HepG2 (cell line): ENCODE measurements around the gene NUDT9. TPM values are rescaled to one million over a fixed set of nuclear protein-coding genes. Genes with fewer than 3 reads are reported as not detected.
A peak's percentile ranks its signal among the peaks of the same experiment; 100 is the strongest.

Experiments used
- CC2D1A ChIP-seq: sonication (generic); formaldehyde crosslinking; IDR thresholded peaks from 2 replicates; pipeline ENCODE4 v1.8.1; 2023; ENCODE audit warnings: mild to moderate bottlenecking, missing genetic modification reagents
- DPF2 ChIP-seq: sonication (generic); formaldehyde crosslinking; IDR thresholded peaks from 2 replicates; pipeline ENCODE4 v1.4.0; 2020; ENCODE audit warnings: mild to moderate bottlenecking, low read depth, missing genetic modification reagents, borderline replicate concordance
- HDAC1 ChIP-seq: sonication (generic); formaldehyde crosslinking; IDR thresholded peaks from 2 replicates; pipeline ENCODE4 v1.5.1; 2020; ENCODE audit warnings: mild to moderate bottlenecking, missing genetic modification reagents
- HDAC2 ChIP-seq: sonication (generic); formaldehyde crosslinking; IDR thresholded peaks from 2 replicates; pipeline ENCODE4 v1.4.0; 2020; ENCODE audit warnings: missing genetic modification reagents
- HNRNPK ChIP-seq: fragments of 200-400 bp; formaldehyde crosslinking; IDR thresholded peaks from 2 replicates; pipeline ENCODE4 v1.6.1; 2018; ENCODE audit warnings: low read length, low read depth, moderate library complexity, mild to moderate bottlenecking; ENCODE audit not compliant: poor library complexity, severe bottlenecking
- HOMEZ ChIP-seq: IDR thresholded peaks from 2 replicates; pipeline ENCODE4 v1.6.1; 2016; ENCODE audit warnings: low read depth
- HOXD1 ChIP-seq: sonication (generic); formaldehyde crosslinking; IDR thresholded peaks from 2 replicates; pipeline ENCODE4 v1.5.0; 2020; ENCODE audit warnings: missing genetic modification reagents
- NCOA2 ChIP-seq: sonication (generic); formaldehyde crosslinking; IDR thresholded peaks from 2 replicates; pipeline ENCODE4 v1.8.0; 2022; ENCODE audit warnings: inconsistent platforms
- REPIN1 ChIP-seq: sonication (generic); formaldehyde crosslinking; IDR thresholded peaks from 2 replicates; pipeline ENCODE4 v1.8.0; 2022; ENCODE audit warnings: missing genetic modification reagents, low read depth, mild to moderate bottlenecking, borderline replicate concordance
- SOX6 ChIP-seq, 2 experiments: fragments of 450-650 bp in 1 of 2; sonication (generic) in 1 of 2; formaldehyde crosslinking in 1 of 2; IDR thresholded peaks; 2 replicates each; pipeline versions ENCODE4 v1.4.0 to v1.6.1; 2017 to 2020; ENCODE audit warnings: antibody characterized with exemption in 1 of 2, mild to moderate bottlenecking in 1 of 2, missing genetic modification reagents in 1 of 2
- U2AF1 ChIP-seq: fragments of 200-400 bp; formaldehyde crosslinking; optimal IDR thresholded peaks from 2 replicates; pipeline ENCODE3; 2017; ENCODE audit warnings: mild to moderate bottlenecking, low read depth, low read length
- ZMYM4 ChIP-seq: sonication (generic); formaldehyde crosslinking; IDR thresholded peaks from 2 replicates; pipeline ENCODE4 v1.8.1; 2023; ENCODE audit warnings: mild to moderate bottlenecking, missing genetic modification reagents
- polyA plus RNA-seq, 8 experiments: library from polyadenylated mRNA; depleted of rRNA in 3 of 8; stranded (reverse) in 7 of 8; unstranded in 1 of 8; fragments of >200 nt; fragmentation: Illumina TruSeq in 4 of 8; extraction: Trizol in 4 of 8; gene quantifications; 2 replicates each; pipeline versions ENCODE4 v1.2.1 to v1.2.3, GENCODE V29; 2011 to 2016; ENCODE audit warnings: low read depth in 4 of 8, missing spikeins in 1 of 8, mixed read lengths in 1 of 8; ENCODE audit not compliant: insufficient read depth in 1 of 8
- total RNA-seq, 5 experiments: library from RNA; depleted of rRNA; stranded (reverse); fragments of >200 nt; fragmentation: Illumina TruSeq; extraction: Trizol; gene quantifications; 2 replicates each; pipeline ENCODE4 v1.2.3, GENCODE V29; 2016; ENCODE audit warnings: low read depth in 1 of 5
- TF ChIP-seq, protein P1 (sequence below): sonication (generic); formaldehyde crosslinking; IDR thresholded peaks from 2 replicates; pipeline ENCODE4 v1.4.0; 2020; ENCODE audit warnings: missing genetic modification reagents, borderline replicate concordance
- TF ChIP-seq, protein P2 (sequence below): sonication (generic); formaldehyde crosslinking; conservative IDR thresholded peaks from 2 replicates; pipeline ENCODE4 v1.4.0; 2020; ENCODE audit warnings: mild to moderate bottlenecking, missing genetic modification reagents, moderate library complexity
- TF ChIP-seq, protein P3 (sequence below): IDR thresholded peaks from 2 replicates; pipeline ENCODE4 v1.6.1; 2016; ENCODE audit warnings: low read depth, missing genetic modification reagents, missing compliant biosample characterization

Gene NUDT9
- total and polyA plus RNA-seq, 2 of the 13 experiments (the other 11 are each of a cell fraction or from before 2014, with no cell fraction given) = 10.4 to 12.3 TPM

GRCh38 chr4:87409420-87409939, 12.9 kb upstream of the NUDT9 start (continued):
- TF ChIP-seq CC2D1A (CRISPR knock-in tag) (no peak), ZMYM4 (CRISPR knock-in tag) (0 out of 2 replicates have a peak, but pooled peaks have one; percentile 35), DPF2 (CRISPR knock-in tag) (peak; percentile 78; the same call in 1 of the 2 replicates), HDAC1 (0 out of 2 replicates have a peak, but pooled peaks have one; percentile 22), REPIN1 (CRISPR knock-in tag) (peak; percentile 52; the same call in 1 of the 2 replicates), HDAC2 (peak; percentile 81), HOXD1 (CRISPR knock-in tag) (0 out of 2 replicates have a peak, but pooled peaks have one; percentile 55), HNRNPK (peak; percentile 60), NCOA2 (CRISPR knock-in tag) (peak; percentile 81), SOX6 (IDR thresholded peaks at IDR 0.05) (no peak), SOX6 (CRISPR knock-in tag; IDR thresholded peaks at IDR 0.05) (peak; percentile 93), U2AF1 (no peak), HOMEZ (CRISPR knock-in tag) (0 out of 2 replicates have a peak, but pooled peaks have one; percentile 25)
- TF ChIP-seq, protein P1, sequence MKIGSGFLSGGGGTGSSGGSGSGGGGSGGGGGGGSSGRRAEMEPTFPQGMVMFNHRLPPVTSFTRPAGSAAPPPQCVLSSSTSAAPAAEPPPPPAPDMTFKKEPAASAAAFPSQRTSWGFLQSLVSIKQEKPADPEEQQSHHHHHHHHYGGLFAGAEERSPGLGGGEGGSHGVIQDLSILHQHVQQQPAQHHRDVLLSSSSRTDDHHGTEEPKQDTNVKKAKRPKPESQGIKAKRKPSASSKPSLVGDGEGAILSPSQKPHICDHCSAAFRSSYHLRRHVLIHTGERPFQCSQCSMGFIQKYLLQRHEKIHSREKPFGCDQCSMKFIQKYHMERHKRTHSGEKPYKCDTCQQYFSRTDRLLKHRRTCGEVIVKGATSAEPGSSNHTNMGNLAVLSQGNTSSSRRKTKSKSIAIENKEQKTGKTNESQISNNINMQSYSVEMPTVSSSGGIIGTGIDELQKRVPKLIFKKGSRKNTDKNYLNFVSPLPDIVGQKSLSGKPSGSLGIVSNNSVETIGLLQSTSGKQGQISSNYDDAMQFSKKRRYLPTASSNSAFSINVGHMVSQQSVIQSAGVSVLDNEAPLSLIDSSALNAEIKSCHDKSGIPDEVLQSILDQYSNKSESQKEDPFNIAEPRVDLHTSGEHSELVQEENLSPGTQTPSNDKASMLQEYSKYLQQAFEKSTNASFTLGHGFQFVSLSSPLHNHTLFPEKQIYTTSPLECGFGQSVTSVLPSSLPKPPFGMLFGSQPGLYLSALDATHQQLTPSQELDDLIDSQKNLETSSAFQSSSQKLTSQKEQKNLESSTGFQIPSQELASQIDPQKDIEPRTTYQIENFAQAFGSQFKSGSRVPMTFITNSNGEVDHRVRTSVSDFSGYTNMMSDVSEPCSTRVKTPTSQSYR = no peak; the same call in 1 of the 2 replicates
- TF ChIP-seq, protein P2, sequence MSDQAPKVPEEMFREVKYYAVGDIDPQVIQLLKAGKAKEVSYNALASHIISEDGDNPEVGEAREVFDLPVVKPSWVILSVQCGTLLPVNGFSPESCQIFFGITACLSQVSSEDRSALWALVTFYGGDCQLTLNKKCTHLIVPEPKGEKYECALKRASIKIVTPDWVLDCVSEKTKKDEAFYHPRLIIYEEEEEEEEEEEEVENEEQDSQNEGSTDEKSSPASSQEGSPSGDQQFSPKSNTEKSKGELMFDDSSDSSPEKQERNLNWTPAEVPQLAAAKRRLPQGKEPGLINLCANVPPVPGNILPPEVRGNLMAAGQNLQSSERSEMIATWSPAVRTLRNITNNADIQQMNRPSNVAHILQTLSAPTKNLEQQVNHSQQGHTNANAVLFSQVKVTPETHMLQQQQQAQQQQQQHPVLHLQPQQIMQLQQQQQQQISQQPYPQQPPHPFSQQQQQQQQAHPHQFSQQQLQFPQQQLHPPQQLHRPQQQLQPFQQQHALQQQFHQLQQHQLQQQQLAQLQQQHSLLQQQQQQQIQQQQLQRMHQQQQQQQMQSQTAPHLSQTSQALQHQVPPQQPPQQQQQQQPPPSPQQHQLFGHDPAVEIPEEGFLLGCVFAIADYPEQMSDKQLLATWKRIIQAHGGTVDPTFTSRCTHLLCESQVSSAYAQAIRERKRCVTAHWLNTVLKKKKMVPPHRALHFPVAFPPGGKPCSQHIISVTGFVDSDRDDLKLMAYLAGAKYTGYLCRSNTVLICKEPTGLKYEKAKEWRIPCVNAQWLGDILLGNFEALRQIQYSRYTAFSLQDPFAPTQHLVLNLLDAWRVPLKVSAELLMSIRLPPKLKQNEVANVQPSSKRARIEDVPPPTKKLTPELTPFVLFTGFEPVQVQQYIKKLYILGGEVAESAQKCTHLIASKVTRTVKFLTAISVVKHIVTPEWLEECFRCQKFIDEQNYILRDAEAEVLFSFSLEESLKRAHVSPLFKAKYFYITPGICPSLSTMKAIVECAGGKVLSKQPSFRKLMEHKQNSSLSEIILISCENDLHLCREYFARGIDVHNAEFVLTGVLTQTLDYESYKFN = peak; percentile 84
- TF ChIP-seq, protein P3, sequence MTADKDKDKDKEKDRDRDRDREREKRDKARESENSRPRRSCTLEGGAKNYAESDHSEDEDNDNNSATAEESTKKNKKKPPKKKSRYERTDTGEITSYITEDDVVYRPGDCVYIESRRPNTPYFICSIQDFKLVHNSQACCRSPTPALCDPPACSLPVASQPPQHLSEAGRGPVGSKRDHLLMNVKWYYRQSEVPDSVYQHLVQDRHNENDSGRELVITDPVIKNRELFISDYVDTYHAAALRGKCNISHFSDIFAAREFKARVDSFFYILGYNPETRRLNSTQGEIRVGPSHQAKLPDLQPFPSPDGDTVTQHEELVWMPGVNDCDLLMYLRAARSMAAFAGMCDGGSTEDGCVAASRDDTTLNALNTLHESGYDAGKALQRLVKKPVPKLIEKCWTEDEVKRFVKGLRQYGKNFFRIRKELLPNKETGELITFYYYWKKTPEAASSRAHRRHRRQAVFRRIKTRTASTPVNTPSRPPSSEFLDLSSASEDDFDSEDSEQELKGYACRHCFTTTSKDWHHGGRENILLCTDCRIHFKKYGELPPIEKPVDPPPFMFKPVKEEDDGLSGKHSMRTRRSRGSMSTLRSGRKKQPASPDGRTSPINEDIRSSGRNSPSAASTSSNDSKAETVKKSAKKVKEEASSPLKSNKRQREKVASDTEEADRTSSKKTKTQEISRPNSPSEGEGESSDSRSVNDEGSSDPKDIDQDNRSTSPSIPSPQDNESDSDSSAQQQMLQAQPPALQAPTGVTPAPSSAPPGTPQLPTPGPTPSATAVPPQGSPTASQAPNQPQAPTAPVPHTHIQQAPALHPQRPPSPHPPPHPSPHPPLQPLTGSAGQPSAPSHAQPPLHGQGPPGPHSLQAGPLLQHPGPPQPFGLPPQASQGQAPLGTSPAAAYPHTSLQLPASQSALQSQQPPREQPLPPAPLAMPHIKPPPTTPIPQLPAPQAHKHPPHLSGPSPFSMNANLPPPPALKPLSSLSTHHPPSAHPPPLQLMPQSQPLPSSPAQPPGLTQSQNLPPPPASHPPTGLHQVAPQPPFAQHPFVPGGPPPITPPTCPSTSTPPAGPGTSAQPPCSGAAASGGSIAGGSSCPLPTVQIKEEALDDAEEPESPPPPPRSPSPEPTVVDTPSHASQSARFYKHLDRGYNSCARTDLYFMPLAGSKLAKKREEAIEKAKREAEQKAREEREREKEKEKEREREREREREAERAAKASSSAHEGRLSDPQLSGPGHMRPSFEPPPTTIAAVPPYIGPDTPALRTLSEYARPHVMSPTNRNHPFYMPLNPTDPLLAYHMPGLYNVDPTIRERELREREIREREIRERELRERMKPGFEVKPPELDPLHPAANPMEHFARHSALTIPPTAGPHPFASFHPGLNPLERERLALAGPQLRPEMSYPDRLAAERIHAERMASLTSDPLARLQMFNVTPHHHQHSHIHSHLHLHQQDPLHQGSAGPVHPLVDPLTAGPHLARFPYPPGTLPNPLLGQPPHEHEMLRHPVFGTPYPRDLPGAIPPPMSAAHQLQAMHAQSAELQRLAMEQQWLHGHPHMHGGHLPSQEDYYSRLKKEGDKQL = peak; percentile 87; the same call in 1 of the 2 replicates
